BJ (cell line): Measurements from ENCODE around the gene OR51E1. TPM values are rescaled to one million over a fixed set of nuclear protein-coding genes. Genes with fewer than 3 reads are reported as not detected.

ENCODE experiments used
- CTCF ChIA-PET: fragments of 350-600 bp; formaldehyde crosslinking; extraction: SDS; loops from one replicate; lab custom pipeline; 2021; ENCODE audit warnings: antibody characterized with exemption, inconsistent platforms; lab: Yijun Ruan, JAX
- POLR2A ChIA-PET: fragments of 300-600 bp; sonication (Branson Sonifier 250); formaldehyde crosslinking; extraction: SDS; loops from one replicate; lab custom pipeline; 2021; ENCODE audit warnings: antibody characterized with exemption; lab: Charles Lee
- DNase-seq: peaks from one replicate; pipeline ENCODE4 v3.0.0-alpha.2; 2011; ENCODE audit warnings: low read depth
- H3K27me3 ChIP-seq: 2 replicates; pipeline ENCODE4 v1.6.0; 2011; ENCODE audit warnings: low read length; ENCODE audit not compliant: control insufficient read depth, insufficient read depth
- H3K36me3 ChIP-seq: 2 replicates; pipeline ENCODE4 v1.5.1; 2011; ENCODE audit warnings: low read length; ENCODE audit not compliant: control insufficient read depth, insufficient read depth
- H3K4me3 ChIP-seq: 2 replicates; pipeline ENCODE4 v1.5.1; 2011; ENCODE audit warnings: low read depth, mild to moderate bottlenecking, control low read depth, low read length
- polyA plus RNA-seq: library from polyadenylated mRNA; depleted of rRNA; stranded (reverse); fragments of >200 nt; gene quantifications from 2 replicates; pipeline ENCODE4 v1.2.3, GENCODE V29; 2011
- TF ChIP-seq, protein P1 (sequence below): IDR thresholded peaks from 2 replicates; pipeline ENCODE4 v1.5.1; 2011; ENCODE audit warnings: low read depth, mild to moderate bottlenecking, control low read depth, inconsistent platforms, low read length, moderate library complexity; ENCODE audit not compliant: insufficient read depth

The OR51E1 gene
- polyA plus RNA-seq, 1 experiment: not detected

DNA sequence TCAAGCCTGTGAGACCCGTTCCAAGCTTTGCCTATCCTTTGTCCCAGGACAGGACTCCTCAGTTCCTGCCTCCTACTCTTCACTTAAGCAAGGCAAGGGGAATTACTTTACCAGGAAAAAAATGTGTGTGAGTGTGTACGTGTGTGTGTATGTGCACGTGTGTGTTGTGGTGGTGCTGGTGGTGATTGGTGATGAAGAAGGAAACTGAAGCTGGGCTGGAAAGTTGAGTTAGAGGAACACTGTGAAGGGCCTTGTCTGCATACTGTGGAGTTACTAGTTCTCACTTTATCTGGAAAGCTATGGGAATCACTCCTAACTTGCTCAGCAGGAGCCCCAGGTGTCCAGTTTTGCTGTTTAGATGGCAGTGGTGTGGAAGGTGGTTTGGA lies 6.1 kb upstream of the OR51E1 start:
- Histone ChIP-seq H3K27me3 (no peaks in the 10 kb centered on the region), H3K4me3 (no peak overlapping the region), H3K36me3 (no peaks in the 10 kb centered on the region)
- TF ChIP-seq, protein P1, sequence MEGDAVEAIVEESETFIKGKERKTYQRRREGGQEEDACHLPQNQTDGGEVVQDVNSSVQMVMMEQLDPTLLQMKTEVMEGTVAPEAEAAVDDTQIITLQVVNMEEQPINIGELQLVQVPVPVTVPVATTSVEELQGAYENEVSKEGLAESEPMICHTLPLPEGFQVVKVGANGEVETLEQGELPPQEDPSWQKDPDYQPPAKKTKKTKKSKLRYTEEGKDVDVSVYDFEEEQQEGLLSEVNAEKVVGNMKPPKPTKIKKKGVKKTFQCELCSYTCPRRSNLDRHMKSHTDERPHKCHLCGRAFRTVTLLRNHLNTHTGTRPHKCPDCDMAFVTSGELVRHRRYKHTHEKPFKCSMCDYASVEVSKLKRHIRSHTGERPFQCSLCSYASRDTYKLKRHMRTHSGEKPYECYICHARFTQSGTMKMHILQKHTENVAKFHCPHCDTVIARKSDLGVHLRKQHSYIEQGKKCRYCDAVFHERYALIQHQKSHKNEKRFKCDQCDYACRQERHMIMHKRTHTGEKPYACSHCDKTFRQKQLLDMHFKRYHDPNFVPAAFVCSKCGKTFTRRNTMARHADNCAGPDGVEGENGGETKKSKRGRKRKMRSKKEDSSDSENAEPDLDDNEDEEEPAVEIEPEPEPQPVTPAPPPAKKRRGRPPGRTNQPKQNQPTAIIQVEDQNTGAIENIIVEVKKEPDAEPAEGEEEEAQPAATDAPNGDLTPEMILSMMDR: no peak
- ChIA-PET POLR2A (no interaction called here), CTCF (interaction anchor here (0.7 to 3.0 kb wide), 24 partner anchors 9 to 743 kb away, joined by 3 to 31 read pairs (median 5); partner anchors contain the start of gene MMP26)
- no peak for DNase-seq

DNA sequence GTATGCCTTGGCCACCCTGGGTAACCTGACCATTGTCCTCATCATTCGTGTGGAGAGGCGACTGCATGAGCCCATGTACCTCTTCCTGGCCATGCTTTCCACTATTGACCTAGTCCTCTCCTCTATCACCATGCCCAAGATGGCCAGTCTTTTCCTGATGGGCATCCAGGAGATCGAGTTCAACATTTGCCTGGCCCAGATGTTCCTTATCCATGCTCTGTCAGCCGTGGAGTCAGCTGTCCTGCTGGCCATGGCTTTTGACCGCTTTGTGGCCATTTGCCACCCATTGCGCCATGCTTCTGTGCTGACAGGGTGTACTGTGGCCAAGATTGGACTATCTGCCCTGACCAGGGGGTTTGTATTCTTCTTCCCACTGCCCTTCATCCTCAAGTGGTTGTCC lies 3.9 kb upstream of the OR51E1 start:
- ChIA-PET POLR2A (no interaction called here), CTCF (interaction anchor here (0.9 kb wide), 1 partner anchor 336 kb away, joined by 3 read pairs; no protein-coding TSS in a partner anchor)
- Histone ChIP-seq H3K27me3 (no peaks in the 10 kb centered on the region), H3K36me3 (no peaks in the 10 kb centered on the region), H3K4me3 (no peak overlapping the region)
- DNase-seq: no peak
- TF ChIP-seq, protein P1: no peak

- ChIA-PET POLR2A (no interaction called here), CTCF (no interaction called here)
- Histone ChIP-seq H3K36me3 (no peaks in the 10 kb centered on the region), H3K4me3 (no peak overlapping the region), H3K27me3 (no peaks in the 10 kb centered on the region)
- no peak for DNase-seq
- TF ChIP-seq, protein P1: no peak
Measured at GRCh38 chr11:4641501-4641900, 2.3 kb upstream of the OR51E1 start.

DNA sequence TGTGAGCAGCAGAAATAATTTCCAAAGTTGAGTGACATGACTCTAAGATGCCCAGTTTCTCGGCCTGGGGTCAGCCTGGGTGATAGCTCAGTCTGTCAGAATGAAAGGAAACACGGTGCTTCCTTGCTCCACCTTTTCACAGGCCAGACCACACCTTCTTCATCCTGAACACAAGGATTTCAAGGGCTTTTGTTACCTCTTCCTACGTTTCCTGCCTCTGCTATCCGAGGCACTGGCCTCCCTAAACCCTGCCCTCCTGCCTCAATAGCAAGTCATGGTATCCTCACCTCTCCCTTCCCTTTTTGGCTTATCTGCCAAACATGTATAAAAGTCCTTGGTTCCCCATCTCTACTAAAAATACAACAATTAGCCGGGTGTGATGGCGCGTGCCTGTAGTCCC lies 1.7 kb upstream of the OR51E1 start:
- no peak for DNase-seq
- Histone ChIP-seq H3K4me3 (no peak overlapping the region), H3K36me3 (no peaks in the 10 kb centered on the region), H3K27me3 (no peaks in the 10 kb centered on the region)
- CTCF ChIA-PET: no interaction called here
- POLR2A ChIA-PET: no interaction called here
- TF ChIP-seq, protein P1: no peak

- H3K27me3 ChIP-seq: no peaks in the 10 kb centered on the region
- ChIA-PET CTCF (no interaction called here), POLR2A (no interaction called here)
- no peaks in the 10 kb centered on the region for H3K36me3 ChIP-seq
- DNase-seq: no peak
- TF ChIP-seq, protein P1: no peak
- H3K4me3 ChIP-seq: no peak overlapping the region
Measured at GRCh38 chr11:4643076-4643475, 706 bp upstream of the OR51E1 start.
